Activated CD8-positive, alpha-beta memory T cell treated with anti-CD3 and anti-CD28 coated beads, Interleukin-2, amount 50 U/mL, for 4 hours (primary cell): ENCODE data around the gene STK38.
"Not testable (repeated sequence)": the region's sequence is repeated elsewhere in the genome, so short reads cannot be mapped to it uniquely, and the experiment has no call there.

Experiments
- DNase-seq: peaks from one replicate; pipeline ENCODE4 v3.0.0-alpha.2; 2020

Gene STK38

GRCh38 chr6:36479256-36479655 is 68.0 kb downstream of the STK38 start:
- DNase-seq = no peak

- DNase-seq = no peak
These were observed 69.2 kb downstream of the STK38 start for GRCh38 chr6:36478051-36478526.

- no peak for DNase-seq
These were observed 77.3 kb downstream of the STK38 start for GRCh38 chr6:36469946-36470345.

- no peak for DNase-seq
These were observed 78.1 kb downstream of the STK38 start for GRCh38 chr6:36469148-36469661.

- DNase-seq = no peak
These were observed 79.7 kb downstream of the STK38 start for GRCh38 chr6:36467625-36468024.

GRCh38 chr6:36464233-36464632 is 83.0 kb downstream of the STK38 start:
- no peak for DNase-seq

GRCh38 chr6:36463676-36464075 is 83.6 kb downstream of the STK38 start:
- no peak for DNase-seq

- no peak for DNase-seq
These were observed 85.6 kb downstream of the STK38 start for GRCh38 chr6:36461646-36462045.

- DNase-seq = no peak
These were observed 86.4 kb downstream of the STK38 start for GRCh38 chr6:36460916-36461315.

- DNase-seq = no peak
These were observed 87.8 kb downstream of the STK38 start for GRCh38 chr6:36459501-36459900.

- DNase-seq = no peak
These were observed 91.7 kb downstream of the STK38 start for GRCh38 chr6:36455486-36456027.

GRCh38 chr6:36452897-36453296 is 94.4 kb downstream of the STK38 start:
- not testable (repeated sequence) for DNase-seq

- DNase-seq = not testable (repeated sequence)
These were observed 98.1 kb downstream of the STK38 start for GRCh38 chr6:36449173-36449572.

- DNase-seq = no peak
These were observed 101.7 kb downstream of the STK38 start for GRCh38 chr6:36445621-36446020.

GRCh38 chr6:36444470-36444869 is 102.8 kb downstream of the STK38 start:
- no peak for DNase-seq
